BLaER1 treated with 17β-estradiol and CSF1 and Interleukin-3, amounts not matched to agents 10 nM and 100 nM (cell line): ENCODE results near the gene ZBTB45.

Experiments used
- H3K27ac ChIP-seq, 11 experiments: shearing (Covaris generic); formaldehyde crosslinking; 2 replicates each; pipeline ENCODE4 v1.8.1; 2022
- H3K27me3 ChIP-seq, 11 experiments: shearing (Covaris generic); formaldehyde crosslinking; 2 replicates each; pipeline ENCODE4 v1.8.1; 2022
- H3K36me3 ChIP-seq, 11 experiments: shearing (Covaris generic); formaldehyde crosslinking; 2 replicates each; pipeline ENCODE4 v1.8.1; 2022
- H3K4me1 ChIP-seq, 10 experiments: shearing (Covaris generic); formaldehyde crosslinking; 2 replicates each; pipeline ENCODE4 v1.8.1; 2022
- H3K4me2 ChIP-seq, 11 experiments: shearing (Covaris generic); formaldehyde crosslinking; 2 replicates each; pipeline ENCODE4 v1.8.1; 2022
- H3K4me3 ChIP-seq, 10 experiments: shearing (Covaris generic); formaldehyde crosslinking; 2 replicates each; pipeline ENCODE4 v1.8.1; 2022
- H3K9ac ChIP-seq, 11 experiments: shearing (Covaris generic); formaldehyde crosslinking; 2 replicates each; pipeline ENCODE4 v1.8.1; 2022
- H3K9me3 ChIP-seq, 11 experiments: shearing (Covaris generic); formaldehyde crosslinking; replicated peaks in 1 of 11; 2 replicates each; pipeline ENCODE4 v1.8.1; 2022
- H4K20me1 ChIP-seq, 11 experiments: shearing (Covaris generic); formaldehyde crosslinking; 2 replicates each; pipeline ENCODE4 v1.8.1; 2022
- Cebpa-rat ChIP-seq, 11 experiments: shearing (Covaris generic); IDR thresholded peaks; 2 replicates each; pipeline ENCODE4 v1.8.1; 2022

Gene ZBTB45

GRCh38 chr19:58519355-58520256 lies at the start of gene ZBTB45:
Gene ZBTB45 (minus strand): TSS chr19:58519810. CDS start chr19:58517673, 2,137 bp downstream.
- peak within 1 kb of the TSS; percentile 92 to 100 (median 98) for H3K4me2 ChIP-seq
- peaks cover 8 to 37% (median 24%) of the 10 kb centered on the region in 11 experiments; a peak in 14 of 22 replicates for H4K20me1 ChIP-seq
- H3K4me3 ChIP-seq = peak within 1 kb of the TSS; percentile 69 to 91 (median 81)
- peaks cover 17 to 30% (median 23%) of the 10 kb centered on the region in 11 experiments for H3K36me3 ChIP-seq
- peak within 1 kb of the TSS; percentile 91 to 99 (median 95) for H3K9ac ChIP-seq
- H3K4me1 ChIP-seq = peaks cover 38 to 58% (median 44%) of the 10 kb centered on the region in 10 experiments
- no peaks in the 10 kb centered on the region for H3K27me3 ChIP-seq
- no peaks in the 10 kb centered on the region for H3K9me3 ChIP-seq
- no peak for TF ChIP-seq Cebpa-rat (IDR thresholded peaks at IDR 0.05)
- H3K27ac ChIP-seq = peak within 1 kb of the TSS; percentile 90 to 99 (median 94)

GRCh38 chr19:58568453-58569130 lies 49.0 kb upstream of the ZBTB45 start:
- Histone ChIP-seq H3K36me3 (peaks cover 5 to 31% (median 17%) of the 10 kb centered on the region in 11 experiments; a peak in 16 of 22 replicates), H3K9ac (peak overlapping the region in 9 of 11 experiments; percentile 28 to 94 (median 91); a peak in 14 of 22 replicates), H3K9me3 (no peaks in the 10 kb centered on the region), H3K27me3 (peaks cover 0 to 4% (median 0%) of the 10 kb centered on the region in 11 experiments; a peak in 1 of 22 replicates), H4K20me1 (peaks cover 0 to 3% (median 0%) of the 10 kb centered on the region in 11 experiments; a peak in 2 of 22 replicates), H3K4me1 (peaks cover 49 to 71% (median 61%) of the 10 kb centered on the region in 10 experiments), H3K4me3 (no peak overlapping the region; a peak in 1 of 20 replicates), H3K27ac (peak overlapping the region in 8 of 11 experiments; percentile 92 to 99 (median 98); a peak in 14 of 22 replicates), H3K4me2 (peak overlapping the region in 10 of 11 experiments; percentile 95 to 99 (median 99); a peak in 19 of 22 replicates)
- TF ChIP-seq Cebpa-rat (IDR thresholded peaks at IDR 0.05) = no peak

GRCh38 chr19:58566989-58567388 lies 47.4 kb upstream of the ZBTB45 start:
- Histone ChIP-seq H3K9ac (no peak overlapping the region), H3K4me1 (peaks cover 60 to 79% (median 69%) of the 10 kb centered on the region in 10 experiments), H3K9me3 (no peaks in the 10 kb centered on the region), H3K27ac (peak overlapping the region in 1 of 11 experiments; percentile 23; a peak in 2 of 22 replicates), H4K20me1 (peaks cover 0 to 19% (median 0%) of the 10 kb centered on the region in 11 experiments; a peak in 3 of 22 replicates), H3K36me3 (peaks cover 5 to 31% (median 17%) of the 10 kb centered on the region in 11 experiments; a peak in 16 of 22 replicates), H3K4me3 (no peak overlapping the region), H3K27me3 (peaks cover 0 to 19% (median 0%) of the 10 kb centered on the region in 11 experiments; a peak in 8 of 22 replicates), H3K4me2 (no peak overlapping the region)
- TF ChIP-seq Cebpa-rat (IDR thresholded peaks at IDR 0.05) = no peak

- no peak for TF ChIP-seq Cebpa-rat (IDR thresholded peaks at IDR 0.05)
- H3K4me2 ChIP-seq = peak overlapping the region; percentile 89 to 100 (median 98)
- peak overlapping the region in 6 of 11 experiments; percentile 21 to 75 (median 65); a peak in 7 of 22 replicates for H3K9ac ChIP-seq
Observed at GRCh38 chr19:58563823-58564222, 44.2 kb upstream of the ZBTB45 start.

GRCh38 chr19:58563034-58563573 lies 43.5 kb upstream of the ZBTB45 start:
- Histone ChIP-seq H3K4me2 (peak overlapping the region; percentile 89 to 100 (median 98)), H3K27ac (peak overlapping the region in 8 of 11 experiments; percentile 25 to 99 (median 60); a peak in 14 of 22 replicates), H3K9ac (peak overlapping the region; percentile 30 to 75 (median 63)), H4K20me1 (peaks cover 0 to 19% (median 0%) of the 10 kb centered on the region in 11 experiments; a peak in 4 of 22 replicates), H3K27me3 (peaks cover 0 to 24% (median 0%) of the 10 kb centered on the region in 11 experiments; a peak in 8 of 22 replicates), H3K36me3 (peaks cover 5 to 17% (median 12%) of the 10 kb centered on the region in 11 experiments; a peak in 15 of 22 replicates), H3K9me3 (no peaks in the 10 kb centered on the region), H3K4me1 (peaks cover 52 to 69% (median 59%) of the 10 kb centered on the region in 10 experiments), H3K4me3 (peak overlapping the region; percentile 44 to 65 (median 53))
- no peak for TF ChIP-seq Cebpa-rat (IDR thresholded peaks at IDR 0.05)

More at GRCh38 chr19:58563823-58564222, 44.2 kb upstream of the ZBTB45 start:
- H3K27ac ChIP-seq = peak overlapping the region in 5 of 11 experiments; percentile 3 to 99 (median 61); a peak in 7 of 22 replicates
- no peaks in the 10 kb centered on the region for H3K9me3 ChIP-seq
- H4K20me1 ChIP-seq = peaks cover 0 to 19% (median 0%) of the 10 kb centered on the region in 11 experiments; a peak in 2 of 22 replicates
- peaks cover 53 to 76% (median 67%) of the 10 kb centered on the region in 10 experiments for H3K4me1 ChIP-seq
- H3K27me3 ChIP-seq = peaks cover 0 to 24% (median 0%) of the 10 kb centered on the region in 11 experiments; a peak in 8 of 22 replicates
- H3K4me3 ChIP-seq = peak overlapping the region in 4 of 10 experiments; percentile 44 to 59 (median 54); a peak in 6 of 20 replicates
- peaks cover 5 to 21% (median 15%) of the 10 kb centered on the region in 11 experiments; a peak in 16 of 22 replicates for H3K36me3 ChIP-seq

- TF ChIP-seq Cebpa-rat (IDR thresholded peaks at IDR 0.05) = no peak
- peaks cover 0 to 24% (median 0%) of the 10 kb centered on the region in 11 experiments; a peak in 8 of 22 replicates for H3K27me3 ChIP-seq
- peaks cover 5 to 15% (median 10%) of the 10 kb centered on the region in 11 experiments; a peak in 14 of 22 replicates for H3K36me3 ChIP-seq
- peak overlapping the region; percentile 44 to 65 (median 53) for H3K4me3 ChIP-seq
- H3K9me3 ChIP-seq = no peaks in the 10 kb centered on the region
- peaks cover 0 to 19% (median 3%) of the 10 kb centered on the region in 11 experiments; a peak in 10 of 22 replicates for H4K20me1 ChIP-seq
- peak overlapping the region; percentile 30 to 75 (median 63) for H3K9ac ChIP-seq
- H3K4me1 ChIP-seq = peaks cover 52 to 65% (median 56%) of the 10 kb centered on the region in 10 experiments
- peak overlapping the region in 8 of 11 experiments; percentile 25 to 99 (median 60); a peak in 15 of 22 replicates for H3K27ac ChIP-seq
- peak overlapping the region; percentile 89 to 100 (median 98) for H3K4me2 ChIP-seq
Observed at GRCh38 chr19:58562122-58563033, 42.8 kb upstream of the ZBTB45 start.
